Skeletal muscle tissue (tissue), 4 donors: ENCODE measurements around the gene RAB31. TPM values are rescaled to one million over a fixed set of nuclear protein-coding genes. Genes with fewer than 3 reads are reported as not detected.

Source experiments
- H3K27ac ChIP-seq: one replicate; pipeline ENCODE4 v1.7.0; 2013; ENCODE audit warnings: mild to moderate bottlenecking, low read depth, low read length, inconsistent platforms
- H3K27me3 ChIP-seq, 3 donors: one replicate each; pipeline ENCODE4 v1.7.0; 2013; ENCODE audit warnings: low read length in 3 of 3; ENCODE audit not compliant: control insufficient read depth in 3 of 3, insufficient read depth in 3 of 3
- H3K36me3 ChIP-seq, 3 donors: one replicate each; pipeline ENCODE4 v1.7.0; 2013; ENCODE audit warnings: low read length in 3 of 3; ENCODE audit not compliant: control insufficient read depth in 3 of 3, insufficient read depth in 3 of 3
- H3K4me1 ChIP-seq, 3 donors: one replicate each; pipeline ENCODE4 v1.7.0; 2013; ENCODE audit warnings: low read length in 3 of 3, mild to moderate bottlenecking in 3 of 3; ENCODE audit not compliant: control insufficient read depth in 3 of 3, insufficient read depth in 3 of 3
- H3K4me3 ChIP-seq, 3 donors: one replicate each; pipeline ENCODE4 v1.7.0; 2013; ENCODE audit warnings: low read length in 3 of 3
- H3K9ac ChIP-seq, 3 donors: one replicate each; pipeline ENCODE4 v1.7.0; 2013; ENCODE audit warnings: low read length in 3 of 3, mild to moderate bottlenecking in 3 of 3, moderate library complexity in 2 of 3, low read depth in 1 of 3
- H3K9me3 ChIP-seq, 3 donors: one replicate each; pipeline ENCODE4 v1.7.0; 2013; ENCODE audit warnings: low read length in 3 of 3; ENCODE audit not compliant: control insufficient read depth in 3 of 3
- total RNA-seq: library from RNA; depleted of rRNA; stranded (reverse); fragments of >200 nt; gene quantifications from one replicate; pipeline ENCODE4 v1.2.3, GENCODE V29; 2014
- donor health status: Osteomylitis.

Gene RAB31
- total RNA-seq, 1 donor from 2014 or later = 16.7 TPM

GRCh38 chr18:9810299-9810698 lies 102.2 kb downstream of the RAB31 start:
- H3K4me3 ChIP-seq = no peak overlapping the region
- H3K9me3 ChIP-seq = no peaks in the 10 kb centered on the region
- H3K36me3 ChIP-seq = no peaks in the 10 kb centered on the region
- peak overlapping the region; percentile 45 for H3K27ac ChIP-seq
- peaks cover 26 to 34% (median 33%) of the 10 kb centered on the region in 3 donors for H3K4me1 ChIP-seq
- H3K9ac ChIP-seq = peak overlapping the region in 1 of 3 donors; percentile 10
- H3K27me3 ChIP-seq = no peaks in the 10 kb centered on the region

DNA sequence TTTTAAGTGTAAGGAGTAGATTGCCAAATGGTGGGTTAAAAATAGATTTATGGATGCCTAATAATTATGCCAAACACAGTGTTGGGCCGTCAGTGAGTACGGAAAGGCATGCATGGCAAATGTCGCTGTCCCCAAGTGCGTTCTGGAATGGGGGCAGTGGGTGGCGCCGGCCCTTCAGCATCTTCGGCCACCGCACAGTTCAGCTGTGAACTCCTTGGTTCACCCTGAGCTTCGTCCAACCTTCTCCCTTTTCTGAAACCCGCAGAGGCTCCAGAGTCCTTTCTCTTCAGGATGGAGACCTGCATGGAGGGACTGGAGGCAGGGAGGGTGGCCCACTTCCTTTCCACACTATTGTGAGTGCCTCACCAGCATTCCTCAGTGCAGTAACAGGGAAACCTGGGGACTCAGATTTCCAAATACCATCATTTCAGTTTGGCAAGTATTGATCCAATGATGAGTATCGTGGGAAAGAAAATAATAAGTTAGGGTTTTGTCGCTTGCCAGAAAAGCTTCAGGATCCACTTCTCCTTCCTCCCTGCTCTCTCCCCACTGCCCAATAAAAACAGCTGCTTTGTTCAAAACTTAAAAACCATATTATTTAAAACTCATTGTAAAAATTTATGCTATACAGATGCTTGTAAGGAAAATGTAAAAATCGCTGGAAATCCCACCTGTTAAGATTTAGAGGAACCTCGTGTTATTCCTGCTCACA lies 103.0 kb downstream of the RAB31 start:
- Histone ChIP-seq H3K9me3 (no peaks in the 10 kb centered on the region), H3K27me3 (no peaks in the 10 kb centered on the region), H3K4me1 (peaks cover 26 to 34% (median 33%) of the 10 kb centered on the region in 3 donors), H3K4me3 (no peak overlapping the region), H3K9ac (peak overlapping the region in 2 of 3 donors; percentile 10 to 43), H3K36me3 (no peaks in the 10 kb centered on the region), H3K27ac (peak overlapping the region; percentile 45)

GRCh38 chr18:9811978-9812377 lies 103.9 kb downstream of the RAB31 start:
- peaks cover 27 to 34% (median 34%) of the 10 kb centered on the region in 3 donors for H3K4me1 ChIP-seq

GRCh38 chr18:9814431-9814830 lies 106.3 kb downstream of the RAB31 start:
- Histone ChIP-seq H3K9me3 (no peaks in the 10 kb centered on the region), H3K27me3 (no peaks in the 10 kb centered on the region), H3K4me3 (no peak overlapping the region), H3K9ac (no peak overlapping the region), H3K4me1 (peaks cover 30 to 37% (median 35%) of the 10 kb centered on the region in 3 donors), H3K27ac (no peak overlapping the region), H3K36me3 (no peaks in the 10 kb centered on the region)

More at GRCh38 chr18:9811978-9812377, 103.9 kb downstream of the RAB31 start:
- no peaks in the 10 kb centered on the region for H3K27me3 ChIP-seq
- no peak overlapping the region for H3K27ac ChIP-seq
- H3K36me3 ChIP-seq = no peaks in the 10 kb centered on the region
- no peaks in the 10 kb centered on the region for H3K9me3 ChIP-seq
- H3K9ac ChIP-seq = no peak overlapping the region
- no peak overlapping the region for H3K4me3 ChIP-seq

GRCh38 chr18:9817286-9817685 lies 109.2 kb downstream of the RAB31 start:
- no peaks in the 10 kb centered on the region for H3K36me3 ChIP-seq
- no peaks in the 10 kb centered on the region for H3K9me3 ChIP-seq
- H3K4me1 ChIP-seq = peaks cover 5 to 24% (median 11%) of the 10 kb centered on the region in 3 donors
- no peak overlapping the region for H3K4me3 ChIP-seq
- H3K27ac ChIP-seq = peak overlapping the region; percentile 95
- H3K9ac ChIP-seq = peak overlapping the region in 1 of 3 donors; percentile 54
- no peaks in the 10 kb centered on the region for H3K27me3 ChIP-seq

- H3K9me3 ChIP-seq = no peaks in the 10 kb centered on the region
Observed at GRCh38 chr18:9817725-9818422, 109.8 kb downstream of the RAB31 start.

GRCh38 chr18:9818423-9818734 lies 110.3 kb downstream of the RAB31 start:
- Histone ChIP-seq H3K36me3 (no peaks in the 10 kb centered on the region), H3K4me1 (peaks cover 8 to 26% (median 18%) of the 10 kb centered on the region in 3 donors), H3K27ac (peak overlapping the region; percentile 95), H3K9me3 (no peaks in the 10 kb centered on the region), H3K4me3 (no peak overlapping the region), H3K9ac (no peak overlapping the region), H3K27me3 (no peaks in the 10 kb centered on the region)

More at GRCh38 chr18:9817725-9818422, 109.8 kb downstream of the RAB31 start:
- Histone ChIP-seq H3K27ac (peak overlapping the region; percentile 95), H3K9ac (peak overlapping the region in 2 of 3 donors; percentile 42 to 54), H3K4me1 (peaks cover 5 to 24% (median 14%) of the 10 kb centered on the region in 3 donors), H3K4me3 (peak overlapping the region in 2 of 3 donors; percentile 16 to 41), H3K36me3 (no peaks in the 10 kb centered on the region), H3K27me3 (no peaks in the 10 kb centered on the region)

DNA sequence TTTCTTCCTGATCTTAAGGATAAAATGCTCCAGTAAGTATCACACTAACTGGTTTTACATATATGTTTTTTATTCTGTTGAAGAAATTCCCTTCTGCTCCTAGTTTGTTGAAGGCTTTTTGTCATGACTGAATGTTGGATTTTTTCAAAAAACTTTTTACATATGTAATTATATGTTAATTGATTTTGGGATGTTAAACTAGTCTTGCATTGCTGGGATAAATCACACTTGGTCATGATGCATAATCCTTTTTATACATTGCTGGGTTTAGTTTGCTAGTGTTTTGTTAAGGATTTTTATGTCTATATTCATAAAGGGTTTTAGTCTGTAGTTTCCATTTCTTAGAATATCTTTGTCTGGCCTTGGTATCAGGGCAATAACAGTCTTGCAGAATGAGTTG lies 112.0 kb downstream of the RAB31 start:
- Histone ChIP-seq H3K27me3 (no peaks in the 10 kb centered on the region), H3K9me3 (no peaks in the 10 kb centered on the region), H3K4me1 (peaks cover 23 to 36% (median 35%) of the 10 kb centered on the region in 3 donors), H3K27ac (no peak overlapping the region), H3K36me3 (no peaks in the 10 kb centered on the region), H3K9ac (no peak overlapping the region), H3K4me3 (no peak overlapping the region)

DNA sequence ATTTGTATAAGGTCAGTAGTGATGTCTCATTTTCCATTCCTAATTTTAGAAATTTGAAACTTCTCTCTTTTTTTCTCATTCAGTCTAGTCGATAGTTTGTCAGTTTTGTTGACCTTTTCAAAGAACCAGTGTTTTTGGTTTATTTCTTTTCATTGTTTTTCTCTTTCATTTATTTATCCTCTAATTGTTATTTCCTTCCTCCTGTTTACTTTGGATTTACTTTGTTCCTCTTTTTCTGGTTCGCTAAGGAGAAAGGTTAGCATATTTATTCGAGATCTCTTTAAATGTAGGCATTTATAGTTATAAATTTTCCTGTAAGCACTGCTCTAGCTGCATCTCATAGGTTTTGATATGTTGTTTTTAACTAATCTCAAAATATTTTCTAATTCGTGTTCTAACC lies 112.6 kb downstream of the RAB31 start:
- H3K27ac ChIP-seq = no peak overlapping the region
- no peaks in the 10 kb centered on the region for H3K36me3 ChIP-seq
- H3K27me3 ChIP-seq = no peaks in the 10 kb centered on the region
- H3K4me1 ChIP-seq = peaks cover 29 to 42% (median 41%) of the 10 kb centered on the region in 3 donors
- no peak overlapping the region for H3K9ac ChIP-seq
- H3K4me3 ChIP-seq = no peak overlapping the region
- no peaks in the 10 kb centered on the region for H3K9me3 ChIP-seq

DNA sequence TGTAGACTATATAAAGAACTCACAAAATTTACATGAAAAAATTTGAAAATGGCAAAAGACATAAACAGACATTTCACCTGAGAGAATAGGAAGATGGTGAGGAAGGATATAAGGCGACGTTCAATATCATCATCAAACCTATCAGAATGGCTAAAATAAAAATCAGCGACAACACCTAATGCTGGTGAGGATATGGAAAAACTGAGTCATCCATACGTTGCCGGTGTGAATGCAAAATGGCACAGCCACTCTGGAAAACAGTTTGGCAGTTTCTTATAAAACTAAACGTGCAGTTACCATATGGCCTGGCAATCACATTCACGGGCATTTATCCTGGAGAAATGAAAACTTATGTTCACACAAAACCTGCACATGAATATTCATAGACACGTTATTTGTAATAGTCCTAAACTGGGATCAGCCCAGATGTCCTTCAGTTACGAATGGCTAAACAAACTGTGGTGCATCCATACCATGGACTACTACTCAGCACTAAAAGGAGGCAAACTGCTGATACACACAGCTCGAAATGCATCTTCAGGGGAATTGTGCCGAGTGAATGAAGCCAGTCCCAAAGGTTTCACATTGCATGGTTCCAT lies 114.6 kb downstream of the RAB31 start:
- H3K9ac ChIP-seq = no peak overlapping the region
- no peaks in the 10 kb centered on the region for H3K27me3 ChIP-seq
- no peaks in the 10 kb centered on the region for H3K36me3 ChIP-seq
- no peaks in the 10 kb centered on the region for H3K9me3 ChIP-seq
- peaks cover 31 to 37% (median 35%) of the 10 kb centered on the region in 3 donors for H3K4me1 ChIP-seq
- H3K4me3 ChIP-seq = no peak overlapping the region
- H3K27ac ChIP-seq = peak overlapping the region; percentile 79
